ENCODE data around the gene MED31.
"Not testable (repeated sequence)": the region's sequence is repeated elsewhere in the genome, so short reads cannot be mapped to it uniquely, and the experiment has no call there.

The MED31 gene

GRCh38 chr17:6677158-6677831, 25.9 kb upstream of the MED31 start:
- no peak for DNase-seq

DNA sequence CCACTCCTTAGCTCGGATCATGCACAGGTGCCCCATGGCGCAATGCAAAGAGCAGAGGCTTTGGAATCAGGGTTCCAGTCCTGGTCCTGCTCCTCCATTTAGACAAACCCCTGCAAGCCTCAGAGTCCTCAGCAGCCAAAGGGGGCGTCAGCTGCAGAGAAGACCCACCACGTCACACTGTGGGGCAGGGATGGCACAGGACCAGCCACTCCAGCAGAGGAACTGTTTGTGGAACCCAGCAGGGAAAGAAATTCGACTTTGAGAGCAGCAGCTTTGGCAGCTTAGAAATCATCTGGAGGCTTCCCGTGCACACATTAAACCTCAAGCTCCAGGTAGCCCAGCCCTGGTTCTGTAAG, 25.4 kb upstream of the MED31 start:
- DNase-seq, result no peak

- DNase-seq, result no peak
These were observed 23.9 kb upstream of the MED31 start for GRCh38 chr17:6675201-6675825.

DNA sequence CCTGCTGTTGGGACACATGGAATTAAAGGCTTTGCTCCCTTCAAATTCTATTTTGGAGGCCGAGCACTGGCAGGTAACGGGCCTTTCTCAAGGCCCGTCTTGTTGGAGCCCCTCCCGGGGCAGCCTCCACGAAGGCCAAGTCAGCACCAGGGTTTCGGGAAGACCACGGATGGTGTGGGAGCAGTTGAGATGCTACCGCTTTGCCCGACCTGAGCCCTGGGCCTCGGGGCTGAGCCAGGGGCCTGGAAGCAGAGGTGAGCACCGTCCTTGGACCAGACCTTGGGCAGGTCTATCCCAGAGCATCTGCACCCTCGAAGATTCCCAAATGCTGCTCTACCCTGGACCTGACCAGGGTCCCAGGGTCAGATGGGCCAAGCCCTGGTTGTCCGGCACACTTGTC, 23.2 kb upstream of the MED31 start:
- no peak for DNase-seq

DNA sequence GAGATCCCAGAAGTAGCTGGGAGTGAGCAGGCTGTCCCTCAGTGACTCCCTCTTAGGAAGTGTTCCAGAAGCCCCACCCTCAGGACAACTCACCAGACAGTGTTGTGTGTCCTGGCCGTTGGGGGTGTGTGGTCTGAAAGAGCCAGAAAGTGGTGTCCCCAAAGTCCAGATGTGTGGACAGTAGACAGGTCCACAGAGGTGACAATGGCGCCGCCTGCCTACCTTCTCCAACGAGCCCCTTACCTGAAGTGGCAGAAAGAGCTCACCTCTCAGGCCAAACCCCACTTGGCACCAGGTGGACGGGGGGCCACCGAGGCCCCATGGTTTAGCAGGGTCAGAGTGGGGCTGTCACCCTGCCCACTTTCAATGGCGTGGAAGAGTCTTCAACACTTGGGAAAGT, 20.0 kb upstream of the MED31 start:
- no peak for DNase-seq

GRCh38 chr17:6670999-6671398, 19.6 kb upstream of the MED31 start:
- DNase-seq, result no peak

- DNase-seq, result no peak
These were observed 19.2 kb upstream of the MED31 start for GRCh38 chr17:6670571-6670970.

- no peak for DNase-seq
These were observed 18.2 kb upstream of the MED31 start for GRCh38 chr17:6669479-6670212.

- DNase-seq, result no peak
These were observed 17.5 kb upstream of the MED31 start for GRCh38 chr17:6668727-6669425.

DNA sequence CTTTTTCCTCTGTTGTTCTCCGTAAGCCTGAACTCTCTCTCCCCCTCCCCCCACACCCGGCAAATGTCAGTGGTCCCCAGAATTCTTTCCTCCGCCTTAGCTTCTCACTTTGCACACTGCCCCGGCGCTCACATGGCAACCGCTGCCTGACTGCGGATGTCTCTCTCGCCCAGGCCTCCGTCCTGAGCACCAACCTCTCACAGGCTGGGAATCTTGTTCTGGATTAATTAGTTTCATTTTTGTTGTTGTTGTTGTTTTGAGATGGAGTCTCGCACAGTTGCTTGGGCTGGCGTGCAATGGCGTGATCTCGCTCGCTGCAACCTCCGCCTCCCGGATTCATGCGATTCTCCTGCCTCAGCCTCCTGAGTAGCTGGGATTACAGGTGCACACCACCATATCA, 16.8 kb upstream of the MED31 start:
- DNase-seq, result no peak

GRCh38 chr17:6667516-6667915, 16.1 kb upstream of the MED31 start:
- no peak for DNase-seq

GRCh38 chr17:6666557-6666956, 15.2 kb upstream of the MED31 start:
- no peak for DNase-seq

- DNase-seq, result peak; percentile 22
These were observed 14.7 kb upstream of the MED31 start for GRCh38 chr17:6666077-6666521.

GRCh38 chr17:6663200-6663599, 11.8 kb upstream of the MED31 start:
- not testable (repeated sequence) for DNase-seq

DNA sequence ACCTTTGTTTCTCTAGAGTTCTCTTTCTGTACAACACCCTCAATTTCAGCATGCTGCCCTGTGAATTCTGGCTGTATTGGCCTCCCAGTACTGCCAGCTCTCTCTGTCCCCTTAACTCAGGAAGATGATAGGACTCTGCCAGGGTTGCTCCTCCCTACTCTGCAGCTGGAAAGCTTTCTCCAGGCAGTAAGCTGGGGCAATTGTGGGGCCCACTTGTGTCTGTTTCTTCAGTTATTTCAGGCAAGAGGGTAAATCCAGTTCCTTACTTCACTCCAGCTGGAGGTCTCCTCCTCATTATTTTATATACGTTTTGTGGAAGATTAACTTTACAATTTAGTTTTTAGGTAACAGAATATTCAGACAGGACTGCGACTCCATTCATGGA, 10.1 kb upstream of the MED31 start:
- DNase-seq, result no peak

DNA sequence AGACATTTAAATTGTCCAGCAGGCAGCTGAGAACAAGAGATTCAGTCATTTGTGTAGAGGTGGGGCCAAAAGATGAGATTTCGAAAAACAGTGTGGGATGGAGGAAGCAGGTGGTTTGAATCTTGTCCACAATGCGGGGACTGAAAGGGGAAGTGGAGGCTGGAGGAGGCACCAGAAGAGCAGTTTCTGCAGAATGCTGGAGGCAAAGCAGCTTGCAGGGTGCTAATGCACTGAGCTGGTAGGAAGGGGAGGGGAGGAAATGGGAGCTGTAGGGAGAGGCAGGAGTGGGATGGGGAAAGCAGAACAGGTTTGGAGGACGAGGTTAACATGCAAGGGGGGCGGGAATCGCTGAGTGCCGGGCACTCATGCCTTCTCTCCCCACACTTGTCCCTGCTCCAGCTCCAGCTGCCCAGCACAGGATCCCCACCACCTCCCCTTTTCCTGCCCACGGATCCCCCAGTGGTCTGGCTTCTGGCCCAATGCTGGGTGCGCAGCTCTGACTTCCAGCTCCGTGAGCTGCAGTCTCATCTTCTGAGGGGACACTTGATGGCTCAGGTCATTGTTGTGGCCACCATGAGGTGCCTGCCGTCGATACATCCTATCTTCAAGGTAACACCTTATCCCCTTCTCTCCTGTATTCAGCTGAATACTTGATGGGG, 9.5 kb upstream of the MED31 start:
- DNase-seq, result no peak

DNA sequence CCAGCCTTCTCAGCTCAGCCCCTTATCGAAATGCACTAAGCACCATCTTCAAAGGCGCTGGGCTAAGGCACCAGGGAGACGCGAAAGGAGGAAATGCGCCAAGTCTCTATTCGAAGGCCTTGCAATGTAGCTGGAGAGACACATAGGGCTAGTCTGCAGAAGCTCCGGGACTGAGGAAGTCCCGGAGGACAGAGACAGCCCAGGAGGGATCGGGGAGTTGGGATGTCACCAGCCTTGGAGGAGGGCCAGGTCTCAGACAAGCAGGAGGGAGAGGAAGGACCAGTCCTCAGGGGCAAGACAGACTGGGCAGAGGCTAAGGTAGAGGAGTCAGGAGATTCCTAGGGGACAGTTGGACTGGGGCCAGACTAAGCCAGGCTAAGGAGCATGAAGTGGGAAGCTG, 8.7 kb upstream of the MED31 start:
- no peak for DNase-seq

- not testable (repeated sequence) for DNase-seq
These were observed 7.0 kb upstream of the MED31 start for GRCh38 chr17:6658411-6658810.

GRCh38 chr17:6657633-6658287, 6.4 kb upstream of the MED31 start:
- DNase-seq, result no peak

GRCh38 chr17:6656797-6657632, 5.6 kb upstream of the MED31 start:
- DNase-seq, result peak; percentile 44

GRCh38 chr17:6655732-6656361, 4.4 kb upstream of the MED31 start:
- not testable (repeated sequence) for DNase-seq
